ENCODE measurements around the gene SDHAF2.

The SDHAF2 gene

GRCh38 chr11:61447601-61448551, 18.0 kb downstream of the SDHAF2 start:
- no peak for TF ChIP-seq CTCF (IDR thresholded peaks at IDR 0.05; ENCODE audit: insufficient read depth, missing control alignments)
- no peak for FAIRE-seq
- no peak for DNase-seq (ENCODE audit: insufficient read length, low spot score)

GRCh38 chr11:61448552-61448927, 18.6 kb downstream of the SDHAF2 start:
- no peak for DNase-seq (ENCODE audit: insufficient read length, low spot score)
- no peak for FAIRE-seq
- TF ChIP-seq CTCF (IDR thresholded peaks at IDR 0.05; ENCODE audit: insufficient read depth, missing control alignments): no peak

GRCh38 chr11:61452825-61453224, 22.9 kb downstream of the SDHAF2 start:
- no peak for DNase-seq (ENCODE audit: insufficient read length, low spot score)
- FAIRE-seq: no peak
- no peak for TF ChIP-seq CTCF (IDR thresholded peaks at IDR 0.05; ENCODE audit: insufficient read depth, missing control alignments)

- TF ChIP-seq CTCF (IDR thresholded peaks at IDR 0.05; ENCODE audit: insufficient read depth, missing control alignments): no peak
- no peak for DNase-seq (ENCODE audit: insufficient read length, low spot score)
- FAIRE-seq: no peak
Measured at GRCh38 chr11:61453695-61454094, 23.8 kb downstream of the SDHAF2 start.

GRCh38 chr11:61454520-61454919, 24.6 kb downstream of the SDHAF2 start:
- no peak for TF ChIP-seq CTCF (IDR thresholded peaks at IDR 0.05; ENCODE audit: insufficient read depth, missing control alignments)
- no peak for DNase-seq (ENCODE audit: insufficient read length, low spot score)
- no peak for FAIRE-seq

- no peak for FAIRE-seq
Measured at GRCh38 chr11:61460474-61460881, 30.6 kb downstream of the SDHAF2 start.

More at GRCh38 chr11:61460474-61460881, 30.6 kb downstream of the SDHAF2 start:
- no peak for TF ChIP-seq CTCF (IDR thresholded peaks at IDR 0.05; ENCODE audit: insufficient read depth, missing control alignments)
- no peak for DNase-seq (ENCODE audit: insufficient read length, low spot score)

Data from D721Med (cell line).